ENCODE results near the gene FAT2. TPM values are rescaled to one million over a fixed set of nuclear protein-coding genes. Genes with fewer than 3 reads are reported as not detected.

Gene FAT2
- total and polyA plus RNA-seq, 2 donors (not counting 1 experiment from before 2014, with no cell fraction given), result not detected

GRCh38 chr5:151553695-151554094 is 37.4 kb downstream of the FAT2 start:
- WGBS (ENCODE audit: insufficient coverage), result 83% methylated on average over 3 of the region's 5 CpGs
- no peaks in the 10 kb centered on the region for H3K9me3 ChIP-seq (ENCODE audit: control extremely low read depth in 1 of 3, control insufficient read depth in 2 of 3, insufficient read depth in 1 of 3, low read length in 2 of 3)
- H3K9ac ChIP-seq (ENCODE audit: low read length), result no peak overlapping the region
- TF ChIP-seq EZH2 (IDR thresholded peaks at IDR 0.05; ENCODE audit: borderline replicate concordance, insufficient read depth, low read depth, low read length, poor library complexity, severe bottlenecking), result no peak
- TF ChIP-seq CTCF (IDR thresholded peaks at IDR 0.05), result no peak
- peaks cover 15% of the 10 kb centered on the region for H3K4me1 Mint-ChIP-seq
- H3K27me3 ChIP-seq (replicated peaks in 1 of 4; ENCODE audit: control extremely low read depth in 1 of 4, control insufficient read depth in 3 of 4, insufficient read depth in 4 of 4, low read length in 3 of 4), result no peaks in the 10 kb centered on the region
- no peaks in the 10 kb centered on the region for H3K36me3 ChIP-seq (replicated peaks in 1 of 2; ENCODE audit: control extremely low read depth in 1 of 2, control insufficient read depth in 1 of 2, extremely low read depth in 1 of 2, insufficient read depth in 2 of 2, low read length in 1 of 2)
- H3K79me2 ChIP-seq (ENCODE audit: control insufficient read depth, insufficient read depth, low read length), result no peaks in the 10 kb centered on the region
- ATAC-seq (ENCODE audit: low read depth) (no peak), DNase-seq (no peak)
- ChIA-PET POLR2A (no interaction called here), CTCF (no interaction called here)
- H3K4me2 ChIP-seq (replicated peaks; ENCODE audit: low read depth, low read length, poor library complexity, severe bottlenecking), result no peak overlapping the region
- H3K27ac ChIP-seq (ENCODE audit: low read length in 2 of 2), result no peak overlapping the region
- H3K27ac Mint-ChIP-seq, result no peak overlapping the region
- intact Hi-C loops (cut with micrococcal nuclease), result no loop called here
- H3K9me3 Mint-ChIP-seq (ENCODE audit: insufficient read depth), result no peaks in the 10 kb centered on the region
- no peak overlapping the region for H3K4me3 Mint-ChIP-seq
- peaks cover 16 to 19% of the 10 kb centered on the region in 2 donors for H3K4me1 ChIP-seq (ENCODE audit: control insufficient read depth in 2 of 2, insufficient read depth in 2 of 2, low read length in 2 of 2)
- no peaks in the 10 kb centered on the region for H4K20me1 ChIP-seq (ENCODE audit: control insufficient read depth, insufficient read depth, low read length, poor library complexity, severe bottlenecking)
- no peak overlapping the region for H2AFZ ChIP-seq (ENCODE audit: insufficient read depth, low read depth, low read length, poor library complexity, severe bottlenecking)
- no peaks in the 10 kb centered on the region for H3K27me3 Mint-ChIP-seq
- H3K4me3 ChIP-seq (ENCODE audit: control extremely low read depth in 1 of 5, extremely low read depth in 1 of 5, insufficient read depth in 1 of 5, low read depth in 2 of 5, low read length in 4 of 5), result no peak overlapping the region

- WGBS (ENCODE audit: insufficient coverage), result 95% methylated on average over 8 of the region's 10 CpGs
- DNase-seq (no peak), ATAC-seq (ENCODE audit: low read depth) (no peak)
- no peak overlapping the region for H2AFZ ChIP-seq (ENCODE audit: insufficient read depth, low read depth, low read length, poor library complexity, severe bottlenecking)
- no peak overlapping the region for H3K9ac ChIP-seq (ENCODE audit: low read length)
- Mint-ChIP-seq H3K27me3 (no peaks in the 10 kb centered on the region), H3K9me3 (ENCODE audit: insufficient read depth) (no peaks in the 10 kb centered on the region), H3K4me3 (no peak overlapping the region), H3K27ac (no peak overlapping the region), H3K4me1 (peaks cover 15% of the 10 kb centered on the region)
- H3K27ac ChIP-seq (ENCODE audit: low read length in 2 of 2), result no peak overlapping the region
- TF ChIP-seq CTCF (IDR thresholded peaks at IDR 0.05) (no peak), EZH2 (IDR thresholded peaks at IDR 0.05; ENCODE audit: borderline replicate concordance, insufficient read depth, low read depth, low read length, poor library complexity, severe bottlenecking) (no peak)
- intact Hi-C loops (cut with micrococcal nuclease), result no loop called here
- no peaks in the 10 kb centered on the region for H3K36me3 ChIP-seq (replicated peaks in 1 of 2; ENCODE audit: control extremely low read depth in 1 of 2, control insufficient read depth in 1 of 2, extremely low read depth in 1 of 2, insufficient read depth in 2 of 2, low read length in 1 of 2)
- no peaks in the 10 kb centered on the region for H4K20me1 ChIP-seq (ENCODE audit: control insufficient read depth, insufficient read depth, low read length, poor library complexity, severe bottlenecking)
- H3K9me3 ChIP-seq (ENCODE audit: control extremely low read depth in 1 of 3, control insufficient read depth in 2 of 3, insufficient read depth in 1 of 3, low read length in 2 of 3), result no peaks in the 10 kb centered on the region
- H3K4me1 ChIP-seq (ENCODE audit: control insufficient read depth in 2 of 2, insufficient read depth in 2 of 2, low read length in 2 of 2), result peaks cover 16 to 19% of the 10 kb centered on the region in 2 donors
- ChIA-PET CTCF (no interaction called here), POLR2A (no interaction called here)
- H3K4me3 ChIP-seq (ENCODE audit: control extremely low read depth in 1 of 5, extremely low read depth in 1 of 5, insufficient read depth in 1 of 5, low read depth in 2 of 5, low read length in 4 of 5), result no peak overlapping the region
- H3K79me2 ChIP-seq (ENCODE audit: control insufficient read depth, insufficient read depth, low read length), result no peaks in the 10 kb centered on the region
- no peak overlapping the region for H3K4me2 ChIP-seq (replicated peaks; ENCODE audit: low read depth, low read length, poor library complexity, severe bottlenecking)
- H3K27me3 ChIP-seq (replicated peaks in 1 of 4; ENCODE audit: control extremely low read depth in 1 of 4, control insufficient read depth in 3 of 4, insufficient read depth in 4 of 4, low read length in 3 of 4), result no peaks in the 10 kb centered on the region
Observed at GRCh38 chr5:151553130-151553670, 37.9 kb downstream of the FAT2 start.
